Smooth muscle cell (in vitro differentiated cells): ENCODE results near the gene ACSL6. TPM values are rescaled to one million over a fixed set of nuclear protein-coding genes. Genes with fewer than 3 reads are reported as not detected.

ENCODE experiments used
- DNase-seq: peaks from one replicate; lab custom pipeline; 2025; ENCODE audit not compliant: unreplicated experiment; lab: John Stamatoyannopoulos, UW
- H2AFZ ChIP-seq: fragments of 200-600 bp; sonication (generic); 2 replicates; pipeline ENCODE4 v1.6.0; 2016; ENCODE audit warnings: antibody characterized with exemption, low read depth, mild to moderate bottlenecking
- H3F3A ChIP-seq: fragments of 200-600 bp; sonication (generic); 2 replicates; pipeline ENCODE4 v1.6.0; 2017; ENCODE audit warnings: antibody characterized with exemption, low read depth
- H3K27ac ChIP-seq: fragments of 200-600 bp; sonication (generic); 2 replicates; pipeline ENCODE4 v1.5.1; 2016; ENCODE audit warnings: low read depth, mild to moderate bottlenecking
- H3K27me3 ChIP-seq: fragments of 200-600 bp; sonication (generic); 2 replicates; pipeline ENCODE4 v1.6.1; 2016; ENCODE audit warnings: low read depth, mild to moderate bottlenecking
- H3K36me3 ChIP-seq: fragments of 200-600 bp; sonication (generic); 2 replicates; pipeline ENCODE4 v1.5.1; 2016; ENCODE audit warnings: low read depth
- H3K4me1 ChIP-seq: fragments of 200-600 bp; sonication (generic); 2 replicates; pipeline ENCODE4 v1.5.1; 2016; ENCODE audit warnings: low read depth
- H3K4me2 ChIP-seq: fragments of 200-600 bp; sonication (generic); 2 replicates; pipeline ENCODE4 v1.6.0; 2016; ENCODE audit warnings: mild to moderate bottlenecking
- H3K4me3 ChIP-seq: fragments of 200-600 bp; sonication (generic); 2 replicates; pipeline ENCODE4 v1.5.1; 2016; ENCODE audit warnings: mild to moderate bottlenecking
- H3K79me2 ChIP-seq: fragments of 200-600 bp; sonication (generic); 2 replicates; pipeline ENCODE4 v1.6.0; 2016; ENCODE audit warnings: low read depth, mild to moderate bottlenecking
- H3K9ac ChIP-seq: fragments of 200-600 bp; sonication (generic); 2 replicates; pipeline ENCODE4 v1.6.0; 2016; ENCODE audit warnings: low read depth
- H3K9me3 ChIP-seq: fragments of 200-600 bp; sonication (generic); replicated peaks from 2 replicates; pipeline ENCODE4 v1.5.1; 2016; ENCODE audit warnings: low read depth
- H4K20me1 ChIP-seq: fragments of 200-600 bp; sonication (generic); 2 replicates; pipeline ENCODE4 v1.6.0; 2016; ENCODE audit warnings: low read depth
- CTCF ChIP-seq: fragments of 200-600 bp; sonication (generic); IDR thresholded peaks from 2 replicates; pipeline ENCODE4 v1.5.1; 2017; ENCODE audit warnings: borderline replicate concordance, mild to moderate bottlenecking, antibody characterized with exemption; ENCODE audit not compliant: insufficient read depth, poor library complexity, severe bottlenecking
- WGBS: methylation state at CpG from one replicate; pipeline ENCODE4 v1.1.7; 2016; ENCODE audit warnings: low lambda C conversion rate; 5-methylcytosine and 5-hydroxymethylcytosine counted together
- polyA plus RNA-seq: library from polyadenylated mRNA; unstranded; fragments of >200 nt; fragmentation: Nextera tagmentation; extraction: Ambion mirVana; gene quantifications from 2 replicates; pipeline ENCODE4 v1.2.1, GENCODE V29; 2016
- total RNA-seq: library from RNA; depleted of rRNA; stranded (reverse); fragments of >200 nt; gene quantifications from 2 replicates; pipeline ENCODE4 v1.2.3, GENCODE V29; 2014

Gene ACSL6
- total and polyA plus RNA-seq, 2 experiments from 2014 or later: not detected

- 89% methylated on average over 9 of the region's 9 CpGs for WGBS
- no peaks in the 10 kb centered on the region for H4K20me1 ChIP-seq
- H3K4me1 ChIP-seq: no peaks in the 10 kb centered on the region
- H3K9me3 ChIP-seq: no peaks in the 10 kb centered on the region
- DNase-seq: no peak
- no peak overlapping the region for H2AFZ ChIP-seq
- no peak for TF ChIP-seq CTCF
- H3K9ac ChIP-seq: no peak overlapping the region
- H3K79me2 ChIP-seq: no peaks in the 10 kb centered on the region
- no peaks in the 10 kb centered on the region for H3K36me3 ChIP-seq
- no peak overlapping the region for H3K27ac ChIP-seq
- no peaks in the 10 kb centered on the region for H3K27me3 ChIP-seq
- H3K4me3 ChIP-seq: no peak overlapping the region
- H3K4me2 ChIP-seq: no peak overlapping the region
- H3F3A ChIP-seq: no peaks in the 10 kb centered on the region
Measured at GRCh38 chr5:132059043-132059695, 47.7 kb upstream of the ACSL6 start.

GRCh38 chr5:132058646-132059042 lies 47.2 kb upstream of the ACSL6 start:
- Histone ChIP-seq H3K36me3 (no peaks in the 10 kb centered on the region), H3K4me1 (no peaks in the 10 kb centered on the region), H4K20me1 (no peaks in the 10 kb centered on the region), H3K9ac (no peak overlapping the region), H2AFZ (no peak overlapping the region), H3K9me3 (no peaks in the 10 kb centered on the region), H3K4me3 (no peak overlapping the region), H3K27me3 (no peaks in the 10 kb centered on the region), H3K27ac (no peak overlapping the region), H3F3A (no peaks in the 10 kb centered on the region), H3K4me2 (no peak overlapping the region), H3K79me2 (no peaks in the 10 kb centered on the region)
- WGBS: 89% methylated on average over 7 of the region's 7 CpGs
- DNase-seq: no peak
- TF ChIP-seq CTCF: no peak

- 91% methylated on average over 12 of the region's 12 CpGs for WGBS
- DNase-seq: no peak
- no peaks in the 10 kb centered on the region for H3K79me2 ChIP-seq
- TF ChIP-seq CTCF: no peak
- H3K9me3 ChIP-seq: no peaks in the 10 kb centered on the region
- no peaks in the 10 kb centered on the region for H3K36me3 ChIP-seq
- no peaks in the 10 kb centered on the region for H3K27me3 ChIP-seq
- no peaks in the 10 kb centered on the region for H3K4me1 ChIP-seq
- H3K4me3 ChIP-seq: no peak overlapping the region
- H3F3A ChIP-seq: no peaks in the 10 kb centered on the region
- H2AFZ ChIP-seq: no peak overlapping the region
- H3K27ac ChIP-seq: no peak overlapping the region
- no peak overlapping the region for H3K4me2 ChIP-seq
- H4K20me1 ChIP-seq: no peaks in the 10 kb centered on the region
- no peak overlapping the region for H3K9ac ChIP-seq
Measured at GRCh38 chr5:132057498-132058255, 46.2 kb upstream of the ACSL6 start.
